Inflammatory macrophage (primary cell): ENCODE measurements around the gene ARF6.
A peak's percentile ranks its signal among the peaks of the same experiment; 100 is the strongest.
"Not testable (repeated sequence)": the region's sequence is repeated elsewhere in the genome, so short reads cannot be mapped to it uniquely, and the experiment has no call there.

Source experiments
- DNase-seq, 2 donors: peaks; one replicate each; pipeline ENCODE4 v3.0.0-alpha.2; 2020 to 2022

Gene ARF6

DNA sequence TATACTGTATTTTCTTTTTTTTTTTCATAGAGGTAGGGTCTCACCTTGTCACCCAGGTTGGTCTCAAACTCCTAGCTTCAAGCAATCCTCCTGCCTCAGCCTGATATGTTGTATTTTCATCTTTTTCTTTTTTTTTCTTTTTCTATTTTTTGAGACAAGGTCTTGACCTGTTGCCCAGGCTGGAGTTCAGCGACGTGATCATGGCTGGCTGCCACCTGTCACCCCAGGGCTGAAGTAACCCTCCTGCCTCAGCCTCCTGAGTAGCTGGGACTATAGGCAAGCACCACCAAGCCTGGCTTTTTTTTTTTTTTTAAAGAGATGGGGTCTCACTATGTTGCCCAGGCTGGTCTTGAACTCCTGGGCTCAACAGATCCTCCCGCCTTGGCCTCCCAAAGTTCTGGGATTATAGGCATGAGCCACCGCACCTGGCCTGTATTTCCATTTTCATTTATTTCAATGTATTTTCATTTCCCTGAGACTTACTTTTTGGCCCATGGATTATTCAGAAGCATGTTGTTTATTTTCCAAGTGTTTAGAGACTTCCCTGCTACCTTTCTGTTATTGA lies 16.2 kb upstream of the ARF6 start:
- no peak for DNase-seq

DNA sequence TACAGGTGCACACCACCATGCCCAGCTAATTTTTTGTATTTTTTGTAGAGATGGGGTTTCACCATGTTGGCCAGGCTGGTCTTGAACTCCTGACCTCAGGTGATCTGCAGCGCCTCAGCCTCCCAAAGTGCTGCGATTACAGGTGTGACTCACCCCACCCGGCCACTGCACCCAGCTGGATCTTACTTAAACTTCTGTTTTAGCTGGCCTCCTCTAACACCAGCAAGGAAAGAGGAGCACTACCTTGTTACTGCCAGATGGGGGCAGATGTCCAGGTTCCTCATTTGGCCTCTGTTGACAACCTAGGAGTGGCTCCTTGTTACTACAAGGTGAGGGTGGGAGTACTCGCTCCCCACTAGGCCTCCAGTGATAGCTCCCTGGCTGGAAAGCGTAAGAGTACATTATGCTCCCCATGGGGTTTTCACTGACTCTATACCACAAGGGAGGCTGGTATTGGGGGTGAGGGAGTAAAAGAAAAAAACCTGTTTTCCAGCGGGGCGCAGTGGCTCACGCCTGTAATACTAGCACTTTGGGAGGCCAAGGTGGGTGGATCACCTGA lies 13.2 kb upstream of the ARF6 start:
- peak; percentile 76 to 80 for DNase-seq

DNA sequence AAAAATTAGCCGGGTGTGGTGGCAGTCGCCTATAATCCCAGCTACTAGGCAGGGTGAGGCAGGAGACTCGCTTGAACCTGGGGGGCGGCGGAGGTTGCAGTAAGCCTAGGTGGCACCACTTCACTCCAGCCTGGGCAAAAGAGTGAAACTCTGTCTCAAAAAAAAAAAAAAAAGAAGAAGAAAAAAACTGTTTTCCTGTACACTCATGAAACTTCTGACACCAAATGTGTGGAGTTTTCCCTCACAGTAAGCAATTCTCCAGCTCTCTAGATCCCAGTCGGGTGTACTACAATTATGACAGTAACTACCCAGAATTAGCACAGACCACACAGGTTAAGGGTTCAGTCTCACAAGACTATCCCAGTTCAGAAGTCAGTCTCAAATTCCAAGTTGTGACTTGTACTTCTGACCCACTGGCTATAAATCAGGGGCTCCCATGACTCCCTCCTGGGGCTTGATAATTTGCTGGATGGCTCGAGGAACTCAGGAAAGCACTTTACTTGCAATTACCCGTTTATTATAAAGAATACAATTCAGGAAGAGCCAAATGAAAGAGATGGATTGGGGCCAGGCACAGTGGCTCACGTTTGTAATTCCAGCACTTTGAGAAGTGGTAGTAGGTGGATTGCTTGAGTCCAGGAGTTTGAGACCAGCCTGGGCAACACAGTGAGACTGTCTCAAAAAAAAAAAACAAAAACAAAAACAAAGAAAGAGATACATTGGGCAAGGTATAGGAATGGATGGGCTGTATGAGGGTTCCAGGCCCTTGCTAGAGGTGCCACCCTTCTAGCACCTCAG lies 12.4 kb upstream of the ARF6 start:
- peak in 1 of 2 donors; percentile 26 for DNase-seq

DNA sequence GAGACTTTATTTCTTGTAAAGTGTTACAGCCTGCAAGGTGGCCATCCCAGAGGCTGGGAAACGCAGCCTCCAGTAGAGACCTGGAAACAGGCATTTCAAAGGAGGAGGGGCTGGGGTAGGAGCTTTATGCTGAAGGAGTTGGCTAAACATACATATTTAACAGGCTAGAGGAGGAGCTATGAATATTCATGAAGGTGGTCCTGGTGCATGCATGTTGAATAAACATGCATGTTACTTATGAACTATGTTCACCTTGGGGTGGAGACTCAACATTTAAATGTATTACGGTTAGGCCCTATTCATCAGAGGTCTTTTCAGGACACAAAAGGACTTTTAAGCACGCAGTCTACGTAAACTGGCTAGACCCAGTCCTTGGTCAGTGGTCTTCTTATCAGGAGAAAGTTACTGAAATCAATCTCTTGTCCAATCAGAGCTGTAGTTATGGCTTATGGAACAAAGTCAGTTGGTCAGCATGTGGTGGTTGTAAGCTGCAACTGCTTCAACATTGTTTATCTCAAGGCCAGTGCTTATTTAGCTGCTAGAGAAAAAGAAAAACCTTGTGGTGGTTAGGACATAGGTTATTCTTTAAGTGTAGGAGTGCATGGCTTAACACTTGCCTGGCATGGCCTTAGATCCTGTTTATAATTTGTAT lies 11.4 kb upstream of the ARF6 start:
- DNase-seq = no peak

DNA sequence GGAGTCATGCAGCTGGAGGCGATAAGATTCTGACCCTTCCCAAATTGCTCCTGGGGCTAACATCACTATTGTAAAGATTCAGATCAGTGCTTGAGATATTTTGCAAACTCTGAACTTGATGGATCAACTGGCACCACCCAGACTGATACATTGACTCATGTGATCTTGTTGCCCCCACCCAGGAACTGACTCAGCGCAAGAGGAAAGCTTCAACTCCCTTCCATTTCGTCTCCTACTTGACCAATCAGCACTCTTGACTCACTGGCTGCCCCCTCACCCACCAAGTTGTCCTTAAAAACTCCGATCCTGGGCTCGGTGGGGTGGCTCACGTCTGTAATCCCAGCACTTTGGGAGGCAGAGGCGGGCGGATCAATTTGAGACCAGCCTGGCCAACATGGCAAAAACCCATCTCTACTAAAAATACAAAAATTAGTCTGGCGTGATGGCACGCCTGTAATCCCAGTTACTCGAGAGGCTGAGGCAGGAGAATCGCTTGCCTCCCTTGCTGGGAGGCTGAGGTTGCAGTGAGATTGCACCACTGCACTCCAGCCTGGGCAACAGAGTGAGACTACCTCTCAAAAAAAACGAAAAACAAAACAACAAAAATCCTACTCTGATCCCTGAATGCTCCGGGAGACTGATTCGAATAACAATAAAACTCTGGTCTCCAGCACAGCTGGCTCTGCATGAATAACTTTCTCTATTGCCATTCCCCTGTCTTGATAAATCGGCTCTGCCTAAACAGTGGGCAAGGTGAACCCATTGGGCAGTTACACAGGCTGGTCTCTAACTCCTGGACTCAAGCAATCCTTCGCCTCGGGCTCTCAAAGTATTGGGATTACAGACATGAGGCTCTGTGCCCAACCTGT lies 9.8 kb upstream of the ARF6 start:
- peak; percentile 43 to 54 for DNase-seq

DNA sequence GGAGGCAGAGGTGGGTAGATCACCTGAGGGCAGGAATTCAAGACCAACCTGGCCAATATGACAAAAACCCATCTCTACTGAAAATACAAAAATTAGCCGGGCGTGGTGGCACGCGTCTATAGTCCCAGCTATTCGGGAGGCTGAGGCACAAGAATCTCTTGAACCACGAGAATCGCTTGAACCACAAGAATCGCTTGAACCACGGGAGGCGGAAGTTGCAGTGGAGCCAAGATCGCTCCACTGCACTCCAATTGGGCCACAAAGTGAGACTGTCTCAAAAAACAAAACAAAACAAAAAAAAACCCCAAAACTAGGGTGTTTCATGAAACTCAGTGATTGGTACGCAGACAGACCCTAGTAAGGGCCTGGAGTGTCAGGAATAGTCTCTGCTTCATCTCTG lies 6.4 kb upstream of the ARF6 start:
- no peak for DNase-seq

DNA sequence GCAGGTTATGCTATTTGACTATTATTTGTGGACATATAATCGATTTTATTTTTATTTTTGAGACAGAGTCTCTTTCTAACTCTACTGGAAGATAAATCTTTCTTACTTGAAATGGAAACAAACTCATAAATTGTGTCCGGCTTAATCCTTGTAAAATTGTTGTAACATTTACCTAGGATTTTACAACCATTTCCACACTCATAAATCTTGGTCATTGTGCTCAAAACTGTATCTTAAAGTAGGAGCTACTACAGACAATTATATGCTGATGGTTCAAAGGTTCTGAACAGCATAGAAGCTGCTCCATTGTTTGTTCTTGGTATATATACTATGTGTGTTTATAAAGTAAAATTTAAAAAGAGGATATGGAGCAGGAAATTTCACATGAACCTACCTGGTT lies 4.6 kb upstream of the ARF6 start:
- DNase-seq = no peak

DNA sequence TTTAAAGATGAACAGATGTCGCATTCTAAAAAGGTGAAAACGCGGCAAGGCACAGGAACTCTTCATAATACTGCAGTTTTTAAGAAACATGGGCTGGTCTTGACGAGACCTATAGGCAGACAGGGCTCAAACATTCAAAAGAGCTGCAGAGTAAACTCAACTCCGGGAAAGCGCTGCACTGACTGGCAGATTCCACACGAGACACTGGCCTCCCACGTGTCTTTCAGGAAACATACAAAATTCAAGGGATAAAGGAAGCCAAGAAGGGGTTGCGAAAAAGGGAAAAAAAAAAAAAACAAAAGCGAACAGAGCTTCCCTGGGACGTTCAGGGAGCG lies 614 bp upstream of the ARF6 start:
- peak; percentile 82 to 84 for DNase-seq

DNA sequence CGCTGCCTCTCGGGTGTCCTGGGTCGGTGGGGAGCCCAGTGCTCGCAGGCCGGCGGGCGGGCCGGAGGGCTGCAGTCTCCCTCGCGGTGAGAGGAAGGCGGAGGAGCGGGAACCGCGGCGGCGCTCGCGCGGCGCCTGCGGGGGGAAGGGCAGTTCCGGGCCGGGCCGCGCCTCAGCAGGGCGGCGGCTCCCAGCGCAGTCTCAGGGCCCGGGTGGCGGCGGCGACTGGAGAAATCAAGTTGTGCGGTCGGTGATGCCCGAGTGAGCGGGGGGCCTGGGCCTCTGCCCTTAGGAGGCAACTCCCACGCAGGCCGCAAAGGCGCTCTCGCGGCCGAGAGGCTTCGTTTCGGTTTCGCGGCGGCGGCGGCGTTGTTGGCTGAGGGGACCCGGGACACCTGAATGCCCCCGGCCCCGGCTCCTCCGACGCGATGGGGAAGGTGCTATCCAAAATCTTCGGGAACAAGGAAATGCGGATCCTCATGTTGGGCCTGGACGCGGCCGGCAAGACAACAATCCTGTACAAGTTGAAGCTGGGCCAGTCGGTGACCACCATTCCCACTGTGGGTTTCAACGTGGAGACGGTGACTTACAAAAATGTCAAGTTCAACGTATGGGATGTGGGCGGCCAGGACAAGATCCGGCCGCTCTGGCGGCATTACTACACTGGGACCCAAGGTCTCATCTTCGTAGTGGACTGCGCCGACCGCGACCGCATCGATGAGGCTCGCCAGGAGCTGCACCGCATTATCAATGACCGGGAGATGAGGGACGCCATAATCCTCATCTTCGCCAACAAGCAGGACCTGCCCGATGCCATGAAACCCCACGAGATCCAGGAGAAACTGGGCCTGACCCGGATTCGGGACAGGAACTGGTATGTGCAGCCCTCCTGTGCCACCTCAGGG lies 679 bp downstream of the ARF6 start:
- peak; percentile 60 to 77 for DNase-seq

DNA sequence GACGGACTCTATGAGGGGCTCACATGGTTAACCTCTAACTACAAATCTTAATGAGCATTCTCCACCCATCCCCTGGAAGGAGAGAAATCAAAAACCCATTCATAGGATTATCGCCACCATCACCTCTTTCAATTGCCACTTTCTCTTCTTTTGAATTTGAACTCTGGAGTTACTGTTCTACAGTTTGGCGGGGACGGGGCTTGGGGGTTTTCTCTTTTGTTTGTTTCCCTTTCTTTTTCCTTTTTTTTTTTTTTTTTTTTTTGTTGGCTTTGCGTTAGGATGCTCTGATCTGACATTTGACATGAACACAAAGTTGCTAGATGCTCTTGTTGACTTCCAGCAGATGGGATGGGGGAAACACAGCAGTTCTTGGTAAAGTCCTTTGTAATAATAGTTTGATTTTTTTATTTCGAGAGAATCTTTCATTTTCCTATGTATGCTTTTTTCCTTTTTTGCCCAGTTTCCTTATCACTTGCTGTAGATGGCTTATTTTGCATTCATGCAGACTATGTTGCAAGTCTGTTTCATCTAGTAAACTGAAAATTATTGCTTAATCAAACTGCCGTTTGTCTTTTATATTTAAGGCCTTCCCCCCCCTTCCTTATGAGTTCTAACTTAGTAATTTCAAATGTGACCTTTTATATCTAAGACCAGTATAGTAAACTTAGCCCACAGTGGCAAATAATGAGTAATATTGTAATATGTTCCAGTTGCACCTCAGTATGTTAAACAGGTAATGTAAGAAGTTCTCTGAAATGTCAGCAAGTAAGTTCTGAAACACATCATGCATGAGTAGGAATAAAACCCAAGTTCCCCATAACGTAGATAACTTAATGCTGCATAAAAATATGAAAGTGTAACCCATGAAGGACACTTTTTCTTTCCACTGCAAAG lies 1.6 kb downstream of the ARF6 start:
- peak in 1 of 2 donors; percentile 18 for DNase-seq

DNA sequence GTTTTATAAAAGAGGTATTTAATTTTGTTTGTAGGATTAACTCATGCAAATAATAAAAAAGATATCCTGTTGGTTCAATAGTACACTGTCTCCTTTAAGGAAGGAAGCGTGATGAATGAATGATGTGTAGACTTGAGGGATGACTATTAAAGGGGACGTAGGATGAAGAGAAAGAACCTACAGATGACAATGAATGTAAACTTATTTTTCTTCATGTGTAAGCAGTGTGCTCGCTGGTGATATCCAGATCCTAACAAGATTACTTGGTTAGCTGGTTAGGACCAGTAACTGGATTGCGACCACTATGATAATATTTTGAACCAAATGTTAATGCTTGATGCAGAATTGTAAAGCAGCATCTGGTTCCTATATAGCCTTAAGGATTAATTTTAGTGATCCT lies 2.6 kb downstream of the ARF6 start:
- DNase-seq = peak in 1 of 2 donors; percentile 22

DNA sequence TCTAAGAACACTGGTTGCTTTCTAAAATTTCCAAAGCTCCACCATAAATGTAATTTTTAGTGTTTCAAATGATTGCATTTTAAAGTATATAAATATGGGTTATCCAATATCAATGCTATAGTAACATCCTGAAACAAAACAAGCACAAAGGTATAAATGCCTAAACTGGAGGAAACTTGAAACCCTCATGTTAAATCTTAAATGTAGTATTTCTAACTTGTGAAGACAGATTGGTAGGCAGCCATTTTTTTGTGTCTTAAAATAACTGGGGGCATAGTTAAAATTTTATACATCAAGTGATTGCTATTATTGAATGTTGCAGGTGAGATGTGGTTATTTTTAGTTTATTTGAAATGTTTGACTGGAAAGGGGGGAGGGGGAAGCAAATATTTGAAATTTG lies 3.4 kb downstream of the ARF6 start:
- not testable (repeated sequence) for DNase-seq

DNA sequence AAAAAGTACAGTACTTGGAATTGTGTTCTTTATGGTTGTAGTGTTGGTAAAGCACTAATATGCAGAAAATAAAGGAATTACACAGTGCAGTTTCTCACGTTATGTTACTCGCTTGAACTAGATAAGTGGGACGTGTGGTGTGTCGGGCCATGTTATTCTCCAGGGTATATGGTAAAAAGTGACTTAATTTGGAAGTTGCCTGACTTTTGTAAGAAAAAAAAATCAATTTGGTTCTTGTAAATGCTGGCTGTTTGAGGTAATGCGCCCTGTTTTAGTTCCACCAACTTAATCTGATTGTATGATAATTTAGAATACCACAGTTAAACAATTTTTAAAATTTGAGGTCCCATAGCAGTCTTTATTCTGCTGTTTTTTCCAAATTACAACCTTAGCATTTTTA lies 4.1 kb downstream of the ARF6 start:
- no peak for DNase-seq

DNA sequence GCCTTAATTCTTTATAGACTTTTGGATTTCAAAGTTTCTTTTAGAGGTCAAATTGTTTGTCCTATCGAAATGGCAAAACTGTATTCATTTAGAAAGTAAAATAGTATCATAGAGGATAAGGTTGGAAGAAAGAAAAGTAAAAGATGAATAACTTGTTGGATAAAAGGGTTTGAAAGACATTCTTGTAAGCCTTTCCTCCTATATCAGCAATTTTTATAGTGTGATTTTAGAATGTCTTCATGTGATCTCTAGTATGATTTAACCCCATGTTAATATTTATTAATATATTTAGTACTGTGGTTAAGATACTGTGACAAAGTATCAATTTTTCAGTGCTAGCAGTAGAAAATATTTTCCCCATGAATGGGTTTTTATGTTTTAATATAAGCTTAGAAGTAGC lies 4.5 kb downstream of the ARF6 start:
- DNase-seq = no peak

DNA sequence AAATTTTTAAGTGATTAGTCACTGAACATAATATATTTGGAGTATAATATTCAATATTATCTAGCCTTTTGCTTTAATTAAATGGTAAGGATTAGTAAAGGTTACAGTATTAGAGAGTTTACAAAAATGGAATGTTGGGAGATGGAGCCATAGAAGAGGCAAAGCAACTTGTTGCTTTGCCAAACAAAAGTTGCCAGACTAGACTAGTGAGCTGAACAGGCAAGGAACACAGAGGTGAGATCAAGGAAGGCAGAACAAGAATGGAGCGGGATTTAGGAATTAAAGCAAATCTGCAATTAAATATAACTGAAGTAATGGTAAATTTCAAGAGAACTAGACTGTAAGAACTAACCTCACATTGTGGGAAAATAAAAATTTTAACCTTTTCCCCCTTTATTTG lies 5.1 kb downstream of the ARF6 start:
- no peak for DNase-seq

DNA sequence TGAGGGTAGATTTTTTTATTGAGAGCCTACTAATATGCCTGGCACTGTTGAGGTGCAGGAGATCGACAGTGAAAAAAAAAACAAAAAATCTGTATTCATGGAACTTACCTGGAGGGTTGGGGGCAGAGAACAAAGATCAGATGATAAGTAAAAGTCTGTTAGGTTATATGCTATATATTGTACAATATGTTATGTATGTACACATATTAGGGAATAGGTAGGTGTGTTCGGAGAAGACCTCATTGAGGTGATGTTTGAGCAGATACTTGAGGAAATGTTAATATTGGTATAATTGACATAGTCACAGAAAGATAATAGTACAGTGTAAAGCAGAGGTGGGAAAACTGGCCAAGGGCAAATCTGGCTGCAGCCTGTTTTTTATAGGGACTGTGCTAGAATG lies 5.6 kb downstream of the ARF6 start:
- DNase-seq = no peak

DNA sequence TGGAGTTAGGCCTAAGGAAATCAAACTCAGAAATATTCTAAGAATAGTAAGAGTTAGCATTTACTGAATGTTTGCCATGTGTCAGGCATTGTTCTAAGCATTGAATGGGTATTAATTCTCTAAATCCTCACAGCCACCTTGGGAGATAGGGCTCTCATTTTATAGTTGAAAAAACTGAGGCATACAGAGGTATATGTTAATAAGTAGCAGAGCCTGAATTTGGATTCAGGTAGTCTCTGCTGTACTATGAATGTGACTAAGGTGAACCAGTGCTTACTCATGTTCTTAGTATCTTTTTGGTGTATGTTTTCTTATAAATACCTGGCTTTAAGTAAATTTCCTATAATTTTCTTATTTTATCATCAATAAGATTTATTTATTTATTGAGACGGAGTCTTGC lies 8.1 kb downstream of the ARF6 start:
- no peak for DNase-seq

DNA sequence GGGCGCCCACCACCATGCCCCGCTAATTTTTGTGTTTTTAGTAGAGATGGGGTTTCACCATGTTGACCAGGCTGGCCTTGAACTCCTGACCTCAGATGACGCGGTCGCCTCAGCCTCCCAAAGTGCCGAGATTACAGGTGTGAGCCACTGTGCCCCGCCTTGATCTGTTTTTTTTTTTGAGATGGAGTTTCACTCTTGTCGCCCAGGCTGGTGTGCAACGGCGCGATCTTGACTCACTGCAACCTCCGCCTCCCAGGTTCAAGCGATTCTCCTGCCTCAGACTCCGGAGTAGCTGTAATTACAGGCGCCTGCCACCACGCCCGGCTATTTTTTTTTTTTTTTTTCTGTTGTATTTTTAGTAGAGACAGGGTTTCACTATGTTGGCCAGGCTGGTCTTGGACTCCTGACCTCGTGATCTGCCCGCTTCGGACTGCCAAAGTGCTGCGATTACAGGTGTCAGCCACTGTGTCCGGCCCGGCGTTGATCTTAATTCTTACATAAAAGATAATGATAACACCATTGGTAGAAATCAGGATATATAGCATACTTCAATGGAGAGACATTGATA lies 9.9 kb downstream of the ARF6 start:
- not testable (repeated sequence) for DNase-seq

DNA sequence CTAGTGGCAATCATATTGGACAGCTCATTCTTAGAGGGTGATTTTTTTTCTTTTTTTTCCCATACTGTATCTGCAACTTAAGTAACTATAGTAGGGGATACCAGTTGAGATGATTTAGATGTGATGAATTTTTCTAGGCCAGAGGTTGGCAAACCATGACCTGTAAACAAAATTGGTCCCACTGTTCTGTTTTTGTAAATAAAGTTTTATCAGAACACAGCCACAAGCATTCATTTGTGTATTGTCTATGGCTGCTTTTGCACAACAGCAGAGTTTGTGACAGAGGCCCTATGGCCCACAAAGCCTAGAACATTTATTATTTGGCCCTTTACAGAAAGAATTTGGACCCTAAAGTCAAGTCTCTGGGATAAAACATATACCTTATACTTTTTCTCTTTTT lies 11.4 kb downstream of the ARF6 start:
- no peak for DNase-seq

DNA sequence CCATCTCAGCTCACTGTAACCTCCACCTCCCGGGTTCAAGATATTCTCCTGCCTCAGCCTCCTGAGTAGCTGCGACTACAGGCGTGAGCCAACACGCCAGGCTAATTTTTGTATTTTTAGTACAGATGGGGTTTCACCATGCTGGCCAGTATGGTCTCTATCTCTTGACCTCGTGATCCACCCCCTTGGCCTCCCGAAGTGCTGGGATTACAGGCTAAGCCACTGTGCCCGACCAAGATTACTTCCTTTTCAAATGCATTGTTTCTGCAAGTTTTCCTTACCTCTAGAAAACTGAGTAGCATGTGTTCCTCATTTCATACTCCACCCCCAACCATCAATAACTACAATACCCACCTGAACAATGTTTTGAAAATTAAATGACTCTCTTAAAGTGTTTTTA lies 13.1 kb downstream of the ARF6 start:
- peak; percentile 32 to 77 for DNase-seq
